Activated naive CD8-positive, alpha-beta T cell treated with anti-CD3 and anti-CD28 coated beads, Interleukin-2, amount 10 ng/mL, durations not matched to agents 7 days and 5 days (primary cell): ENCODE results near the gene HES4. TPM values are rescaled to one million over a fixed set of nuclear protein-coding genes. Genes with fewer than 3 reads are reported as not detected.

ENCODE experiments used
- ATAC-seq: fragments of 150-1000 bp; cut with Tn5 transposase; one replicate; pipeline ENCODE4 v1.10.0; 2021; ENCODE audit warnings: low read depth, moderate library complexity
- POLR2A ChIA-PET: fragments of 350-600 bp; sonication (Branson Sonifier 250); formaldehyde crosslinking; loops from one replicate; lab custom pipeline; 2021; ENCODE audit warnings: antibody characterized with exemption; lab: Charles Lee
- DNase-seq: peaks from one replicate; pipeline ENCODE4 v3.0.0; 2021
- H3K27ac Mint-ChIP-seq: one replicate; pipeline ENCODE4 v1.8.0; 2022; ENCODE audit warnings: mild to moderate bottlenecking, mixed read lengths
- H3K27me3 Mint-ChIP-seq: one replicate; pipeline ENCODE4 v1.8.0; 2022; ENCODE audit warnings: mild to moderate bottlenecking, moderate library complexity, mixed read lengths
- H3K36me3 Mint-ChIP-seq: one replicate; pipeline ENCODE4 v1.8.0; 2021; ENCODE audit warnings: mild to moderate bottlenecking, mixed read lengths
- H3K4me1 Mint-ChIP-seq: one replicate; pipeline ENCODE4 v1.8.0; 2021; ENCODE audit warnings: mixed read lengths
- H3K4me3 Mint-ChIP-seq: one replicate; pipeline ENCODE4 v1.8.0; 2022; ENCODE audit warnings: mild to moderate bottlenecking, moderate library complexity, mixed read lengths
- H3K9me3 Mint-ChIP-seq: one replicate; pipeline ENCODE4 v1.8.0; 2021; ENCODE audit warnings: mixed read lengths
- total RNA-seq, 2 experiments: library from RNA; stranded (reverse); gene quantifications; one replicate each; pipeline ENCODE4 v1.2.3, GENCODE V29; 2021

Gene HES4
- 1 to 10 TPM in 1 of 2 experiments, under 1 TPM in 1; 0.60 to 1.1 TPM for total RNA-seq

- ATAC-seq (peak; percentile 27), DNase-seq (peak; percentile 72)
- H3K4me1 Mint-ChIP-seq, result peaks cover 8% of the 10 kb centered on the region
- H3K4me3 Mint-ChIP-seq, result peak within 1 kb of the TSS; percentile 73
- no peaks in the 10 kb centered on the region for H3K36me3 Mint-ChIP-seq
- no peaks in the 10 kb centered on the region for H3K9me3 Mint-ChIP-seq
- POLR2A ChIA-PET, result no interaction called here
- H3K27me3 Mint-ChIP-seq, result peaks cover 27% of the 10 kb centered on the region
- peak within 1 kb of the TSS; percentile 68 for H3K27ac Mint-ChIP-seq
These were observed at the start of gene HES4 for GRCh38 chr1:999725-1000356. Gene HES4, minus strand, starts transcription at chr1:1000097. Its CDS starts 124 bp downstream, at chr1:999973.

GRCh38 chr1:1048765-1049164 lies 48.9 kb upstream of the HES4 start:
- no peak for ATAC-seq
- H3K4me3 Mint-ChIP-seq, result no peak overlapping the region
- H3K27me3 Mint-ChIP-seq, result no peaks in the 10 kb centered on the region
- peaks cover 3% of the 10 kb centered on the region for H3K9me3 Mint-ChIP-seq
- H3K36me3 Mint-ChIP-seq, result peaks cover 9% of the 10 kb centered on the region
- H3K4me1 Mint-ChIP-seq, result no peaks in the 10 kb centered on the region
- POLR2A ChIA-PET, result no interaction called here
- H3K27ac Mint-ChIP-seq, result no peak overlapping the region
- no peak for DNase-seq

- Mint-ChIP-seq H3K4me3 (no peak overlapping the region), H3K4me1 (no peaks in the 10 kb centered on the region), H3K27me3 (no peaks in the 10 kb centered on the region), H3K27ac (no peak overlapping the region), H3K9me3 (peaks cover 3% of the 10 kb centered on the region), H3K36me3 (peaks cover 12% of the 10 kb centered on the region)
- ATAC-seq, result no peak
- POLR2A ChIA-PET, result no interaction called here
- no peak for DNase-seq
These were observed 48.1 kb upstream of the HES4 start for GRCh38 chr1:1047963-1048362.

- POLR2A ChIA-PET, result no interaction called here
- no peak overlapping the region for H3K4me3 Mint-ChIP-seq
- peaks cover 3% of the 10 kb centered on the region for H3K9me3 Mint-ChIP-seq
- DNase-seq (no peak), ATAC-seq (no peak)
- no peaks in the 10 kb centered on the region for H3K4me1 Mint-ChIP-seq
- no peak overlapping the region for H3K27ac Mint-ChIP-seq
- H3K27me3 Mint-ChIP-seq, result no peaks in the 10 kb centered on the region
- peaks cover 12% of the 10 kb centered on the region for H3K36me3 Mint-ChIP-seq
These were observed 47.5 kb upstream of the HES4 start for GRCh38 chr1:1047407-1047806.

- no peak for DNase-seq
- Mint-ChIP-seq H3K4me3 (no peak overlapping the region), H3K9me3 (no peaks in the 10 kb centered on the region), H3K27me3 (no peaks in the 10 kb centered on the region), H3K36me3 (peaks cover 9% of the 10 kb centered on the region), H3K4me1 (no peaks in the 10 kb centered on the region), H3K27ac (no peak overlapping the region)
- ATAC-seq, result no peak
- POLR2A ChIA-PET, result no interaction called here
These were observed 46.9 kb upstream of the HES4 start for GRCh38 chr1:1046767-1047166.

- Mint-ChIP-seq H3K36me3 (peaks cover 9% of the 10 kb centered on the region), H3K27ac (no peak overlapping the region), H3K4me1 (no peaks in the 10 kb centered on the region), H3K9me3 (no peaks in the 10 kb centered on the region), H3K4me3 (no peak overlapping the region), H3K27me3 (no peaks in the 10 kb centered on the region)
- POLR2A ChIA-PET, result no interaction called here
- DNase-seq, result no peak
- no peak for ATAC-seq
These were observed 46.3 kb upstream of the HES4 start for GRCh38 chr1:1046243-1046642.

- H3K9me3 Mint-ChIP-seq, result no peaks in the 10 kb centered on the region
- DNase-seq, result no peak
- H3K4me1 Mint-ChIP-seq, result no peaks in the 10 kb centered on the region
- ATAC-seq, result no peak
- peaks cover 7% of the 10 kb centered on the region for H3K36me3 Mint-ChIP-seq
- POLR2A ChIA-PET, result no interaction called here
- H3K4me3 Mint-ChIP-seq, result no peak overlapping the region
- H3K27ac Mint-ChIP-seq, result no peak overlapping the region
- H3K27me3 Mint-ChIP-seq, result no peaks in the 10 kb centered on the region
These were observed 45.2 kb upstream of the HES4 start for GRCh38 chr1:1045129-1045528.

GRCh38 chr1:1044455-1045078 lies 44.7 kb upstream of the HES4 start:
- peaks cover 7% of the 10 kb centered on the region for H3K36me3 Mint-ChIP-seq
- peaks cover 3% of the 10 kb centered on the region for H3K4me1 Mint-ChIP-seq
- no peaks in the 10 kb centered on the region for H3K27me3 Mint-ChIP-seq
- DNase-seq, result no peak
- H3K9me3 Mint-ChIP-seq, result no peaks in the 10 kb centered on the region
- H3K27ac Mint-ChIP-seq, result no peak overlapping the region
- POLR2A ChIA-PET, result interaction anchor here (1.2 kb wide), 1 partner anchor 16 kb away, joined by 3 read pairs; no protein-coding TSS in a partner anchor
- no peak for ATAC-seq
- H3K4me3 Mint-ChIP-seq, result no peak overlapping the region

GRCh38 chr1:1043921-1044320 lies 44.0 kb upstream of the HES4 start:
- Mint-ChIP-seq H3K36me3 (peaks cover 7% of the 10 kb centered on the region), H3K4me3 (no peak overlapping the region), H3K27me3 (no peaks in the 10 kb centered on the region), H3K9me3 (no peaks in the 10 kb centered on the region), H3K27ac (no peak overlapping the region), H3K4me1 (peaks cover 8% of the 10 kb centered on the region)
- ATAC-seq, result no peak
- POLR2A ChIA-PET, result interaction anchor here (1.2 kb wide), 1 partner anchor 16 kb away, joined by 3 read pairs; no protein-coding TSS in a partner anchor
- DNase-seq, result no peak

- Mint-ChIP-seq H3K4me1 (peaks cover 13% of the 10 kb centered on the region), H3K9me3 (no peaks in the 10 kb centered on the region), H3K36me3 (peaks cover 7% of the 10 kb centered on the region), H3K27ac (no peak overlapping the region), H3K4me3 (no peak overlapping the region), H3K27me3 (no peaks in the 10 kb centered on the region)
- POLR2A ChIA-PET, result no interaction called here
- no peak for ATAC-seq
- no peak for DNase-seq
These were observed 43.5 kb upstream of the HES4 start for GRCh38 chr1:1043411-1043810.

GRCh38 chr1:1042835-1043234 lies 42.9 kb upstream of the HES4 start:
- H3K27me3 Mint-ChIP-seq, result no peaks in the 10 kb centered on the region
- POLR2A ChIA-PET, result no interaction called here

GRCh38 chr1:1041873-1042272 lies 42.0 kb upstream of the HES4 start:
- Mint-ChIP-seq H3K4me1 (peaks cover 15% of the 10 kb centered on the region), H3K36me3 (peaks cover 7% of the 10 kb centered on the region), H3K4me3 (no peak overlapping the region), H3K27me3 (no peaks in the 10 kb centered on the region), H3K27ac (no peak overlapping the region), H3K9me3 (no peaks in the 10 kb centered on the region)
- POLR2A ChIA-PET, result interaction anchor here (4.1 kb wide), 1 partner anchor 22 kb away, joined by 46 read pairs; no protein-coding TSS in a partner anchor
- DNase-seq (no peak), ATAC-seq (no peak)

More at GRCh38 chr1:1042835-1043234, 42.9 kb upstream of the HES4 start:
- peaks cover 15% of the 10 kb centered on the region for H3K4me1 Mint-ChIP-seq
- H3K27ac Mint-ChIP-seq, result peak overlapping the region; percentile 70
- no peak overlapping the region for H3K4me3 Mint-ChIP-seq
- H3K36me3 Mint-ChIP-seq, result peaks cover 7% of the 10 kb centered on the region
- DNase-seq (no peak), ATAC-seq (no peak)
- no peaks in the 10 kb centered on the region for H3K9me3 Mint-ChIP-seq

- Mint-ChIP-seq H3K4me1 (peaks cover 15% of the 10 kb centered on the region), H3K36me3 (peaks cover 7% of the 10 kb centered on the region), H3K4me3 (no peak overlapping the region), H3K27me3 (no peaks in the 10 kb centered on the region), H3K27ac (no peak overlapping the region), H3K9me3 (no peaks in the 10 kb centered on the region)
- ATAC-seq (no peak), DNase-seq (peak; percentile 61)
- POLR2A ChIA-PET, result interaction anchor here (1.1 to 4.1 kb wide), 5 partner anchors 19 to 74 kb away, joined by 3 to 46 read pairs (median 26); partner anchors contain the start of genes ISG15 and PLEKHN1
These were observed 41.2 kb upstream of the HES4 start for GRCh38 chr1:1041092-1041523.
